Activated CD4-positive, alpha-beta T cell treated with anti-CD3 and anti-CD28 coated beads, Interleukin-10, Interleukin-2, amounts not matched to agents 100 ng/mL and 50 ng/mL, durations not matched to agents 16 hours and 8 hours (primary cell): Measurements from ENCODE around the gene UNC80.

Experiments used
- DNase-seq: peaks from one replicate; pipeline ENCODE4 v3.0.0-alpha.2; 2020

Gene UNC80

DNA sequence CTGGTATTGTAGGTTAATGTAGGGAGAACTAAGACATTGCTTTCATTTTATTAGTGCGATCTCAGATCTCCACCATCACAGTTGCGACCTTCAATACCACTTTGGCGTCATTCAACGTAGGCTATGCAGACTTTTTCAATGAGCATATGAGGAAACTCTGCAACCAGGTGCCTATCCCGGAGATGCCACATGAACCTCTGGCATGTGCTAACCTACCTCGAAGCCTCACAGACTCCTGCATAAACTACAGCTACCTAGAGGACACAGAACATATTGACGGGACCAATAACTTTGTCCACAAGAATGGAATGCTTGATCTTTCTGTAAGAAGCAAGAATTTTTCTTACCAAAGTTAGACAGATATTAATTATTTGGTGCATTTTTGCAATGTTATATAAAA lies 47.3 kb downstream of the UNC80 start:
- no peak for DNase-seq

DNA sequence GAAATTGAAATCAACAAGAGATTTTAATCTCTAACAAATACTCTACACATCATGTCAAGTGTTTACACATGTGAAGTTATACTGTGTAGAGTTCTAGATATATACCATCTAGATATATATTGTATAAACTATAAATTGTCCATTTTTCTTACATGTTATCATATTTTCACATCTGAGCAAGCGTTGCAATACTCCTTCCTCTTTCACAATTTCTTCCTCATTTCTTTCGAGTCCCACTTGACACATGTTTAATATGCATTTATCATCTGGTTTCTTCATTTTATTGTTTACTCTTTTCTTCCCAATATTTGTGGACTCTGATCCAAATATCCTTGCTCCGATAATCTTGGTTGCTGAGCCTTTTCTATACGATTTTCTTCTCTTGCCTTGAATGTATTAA lies 50.2 kb downstream of the UNC80 start:
- no peak for DNase-seq

DNA sequence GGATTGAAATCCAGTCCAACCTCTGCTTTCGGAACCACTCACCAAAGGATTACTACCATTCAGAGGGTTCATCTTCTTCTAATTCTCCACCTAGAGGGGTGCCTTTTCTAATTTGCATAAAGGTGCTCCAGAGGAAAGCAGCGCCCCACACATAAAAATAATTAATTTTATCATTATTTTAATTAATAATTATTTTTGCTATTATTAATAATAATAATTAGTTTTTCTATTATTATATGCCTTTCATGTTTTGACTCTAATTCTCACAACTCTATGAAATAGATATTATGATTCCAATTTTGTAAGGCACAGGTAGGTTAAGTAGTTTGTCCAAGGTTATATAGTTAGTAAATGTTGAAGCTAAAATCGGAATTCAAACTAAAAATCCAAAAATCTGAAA lies 51.9 kb downstream of the UNC80 start:
- no peak for DNase-seq

GRCh38 chr2:209824391-209824790 lies 52.8 kb downstream of the UNC80 start:
- no peak for DNase-seq

DNA sequence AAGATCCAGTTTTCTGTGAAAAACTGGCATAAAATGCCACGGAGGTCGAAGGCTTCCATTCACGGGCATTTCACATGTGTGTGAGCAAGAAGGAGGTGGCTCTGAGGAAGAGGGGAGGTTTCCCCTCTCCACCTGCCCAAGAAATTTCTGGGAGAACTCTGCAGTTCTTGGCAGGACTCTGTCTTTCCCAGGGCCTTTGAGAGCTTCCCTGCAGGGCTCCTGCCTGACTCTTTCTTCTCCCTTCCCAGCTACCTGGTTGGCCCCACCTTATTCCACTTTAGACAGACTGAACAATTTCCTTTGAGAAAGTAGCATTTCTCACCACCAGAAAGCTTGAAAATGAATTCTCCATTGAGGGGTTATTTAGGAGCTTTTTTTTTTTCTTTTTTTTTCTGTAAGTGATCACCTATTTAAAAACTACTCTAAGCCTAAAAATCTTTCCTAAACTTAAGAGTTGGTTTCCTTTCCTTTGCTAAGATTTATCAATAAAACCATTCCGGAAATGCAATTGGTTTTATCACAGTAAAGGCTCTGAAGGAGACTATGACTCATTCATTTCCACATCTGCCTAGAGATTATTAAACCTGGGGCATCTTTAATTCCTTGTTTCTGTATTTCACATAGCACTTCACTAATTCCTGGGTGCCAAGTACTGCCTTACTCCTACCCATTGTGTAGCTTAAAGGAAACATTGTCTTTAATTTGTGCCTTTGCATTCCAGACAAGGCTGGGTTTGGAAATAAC lies 59.3 kb downstream of the UNC80 start:
- no peak for DNase-seq

DNA sequence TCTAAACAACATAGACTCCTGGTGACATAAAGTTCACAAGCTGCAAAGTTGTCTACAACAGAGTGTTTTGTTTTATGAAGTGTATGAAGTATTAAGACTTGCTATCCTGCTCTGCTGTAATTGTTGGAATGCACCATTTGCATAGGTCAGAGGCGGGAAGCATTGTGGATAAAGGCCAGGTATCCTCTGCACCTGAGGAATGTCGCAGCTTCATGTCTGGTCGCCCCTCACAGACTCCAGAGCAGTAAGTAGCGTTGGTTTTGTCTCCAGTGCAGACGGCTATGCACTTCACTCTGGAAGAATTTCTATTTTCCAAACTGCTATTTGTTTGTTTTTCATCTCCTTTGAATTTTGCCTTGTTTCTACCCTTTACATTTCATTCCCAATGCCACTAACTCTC lies 63.1 kb downstream of the UNC80 start:
- DNase-seq: no peak

DNA sequence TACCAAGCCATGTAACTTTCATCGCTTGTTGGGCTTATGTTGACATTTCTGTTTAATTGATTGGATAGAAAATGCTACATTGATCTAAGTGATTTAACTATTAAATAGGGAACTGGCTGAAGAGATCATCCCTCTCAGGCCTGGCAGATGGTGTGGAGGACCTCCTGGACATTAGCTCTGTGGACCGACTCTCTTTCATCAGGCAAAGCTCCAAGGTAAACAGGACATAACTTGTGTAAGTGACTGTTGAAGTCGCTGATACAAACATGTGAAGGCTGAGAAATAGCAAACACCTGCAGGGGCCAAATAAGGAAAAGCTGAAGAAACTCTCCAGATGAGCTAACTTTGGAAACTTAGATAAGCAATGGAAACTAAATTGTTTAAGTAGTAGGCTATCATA lies 68.8 kb downstream of the UNC80 start:
- DNase-seq: no peak

DNA sequence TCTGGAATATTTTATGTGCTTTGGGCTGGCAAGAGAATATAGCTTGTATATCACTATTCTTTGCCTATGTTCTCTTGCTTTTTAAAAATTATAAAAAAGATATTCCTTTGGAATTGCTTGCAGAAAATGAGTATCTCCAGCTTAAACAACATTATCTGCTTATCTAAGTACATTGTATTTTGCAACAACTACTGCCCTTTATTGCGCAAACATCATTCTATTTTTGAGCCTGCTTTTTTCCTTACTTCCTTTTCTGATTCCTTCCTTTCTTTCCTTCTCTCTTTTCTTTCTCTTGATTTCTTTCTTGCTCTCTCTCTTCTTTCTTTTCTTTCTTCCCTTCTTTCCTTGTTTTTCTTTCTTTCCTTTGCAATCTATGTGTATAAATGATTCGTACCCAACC lies 74.0 kb downstream of the UNC80 start:
- no peak for DNase-seq

DNA sequence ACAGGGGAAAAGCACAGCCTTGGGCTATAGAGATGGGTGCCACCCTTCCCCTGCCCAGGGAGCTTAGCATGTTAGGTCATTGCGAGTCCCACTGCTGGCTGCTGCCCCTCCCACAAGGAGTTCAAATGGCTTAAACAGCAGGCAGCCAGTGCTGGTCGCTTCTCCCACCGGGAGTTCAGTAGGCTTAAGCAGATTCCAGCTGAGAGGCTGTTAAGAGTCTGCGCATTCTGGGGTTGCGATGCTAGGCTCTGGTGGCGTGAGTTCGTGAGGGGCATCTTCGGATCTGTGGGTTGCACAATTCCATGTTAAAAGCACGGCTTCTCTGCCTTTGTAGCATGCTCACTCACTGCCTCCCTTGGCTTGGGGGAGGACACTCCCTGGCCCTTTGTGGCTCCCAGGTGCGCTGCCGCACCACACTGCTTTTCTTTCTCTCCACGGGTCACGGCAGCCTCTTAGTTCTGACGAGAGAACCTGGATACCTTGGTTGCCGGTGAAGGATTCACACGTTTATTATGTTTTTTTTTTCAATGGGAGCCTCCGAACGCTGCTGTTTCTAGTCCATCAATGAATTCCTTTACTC lies 93.2 kb downstream of the UNC80 start:
- DNase-seq: no peak

DNA sequence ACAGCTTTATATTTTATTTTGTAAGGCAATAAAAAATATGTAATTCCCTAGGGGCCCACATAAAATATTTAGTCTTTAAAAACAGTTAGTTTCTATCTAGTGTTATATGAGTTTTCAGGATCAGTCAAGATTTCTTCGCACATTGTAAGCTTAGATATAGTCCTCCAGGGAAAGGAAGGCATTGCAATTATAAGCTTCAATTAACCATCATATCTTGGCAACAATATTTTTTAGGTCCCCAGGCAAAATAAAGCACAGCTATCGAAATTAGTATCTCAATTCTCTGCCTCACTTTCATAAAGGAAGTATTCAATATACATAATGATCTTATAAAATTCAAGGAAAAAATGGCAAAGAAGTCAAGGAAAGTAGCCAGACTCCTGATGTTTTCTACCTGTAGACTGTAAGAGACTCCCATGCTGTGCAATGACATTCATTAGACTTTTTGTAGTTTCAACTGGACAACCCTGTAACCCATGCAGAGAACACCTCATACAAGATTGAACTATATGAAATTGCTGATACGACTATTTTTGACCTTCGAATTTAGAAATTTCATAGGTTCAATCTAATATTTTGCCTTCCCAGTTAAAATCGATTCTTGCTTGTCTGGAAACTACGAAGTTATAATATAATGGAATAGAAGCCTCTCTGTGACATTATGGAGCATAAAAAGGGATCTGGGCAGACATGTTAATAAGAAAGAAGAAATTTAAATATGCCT lies 96.8 kb downstream of the UNC80 start:
- no peak for DNase-seq

GRCh38 chr2:209870067-209870466 lies 98.4 kb downstream of the UNC80 start:
- no peak for DNase-seq

- DNase-seq: no peak
These were observed 101.0 kb downstream of the UNC80 start for GRCh38 chr2:209872675-209873074.

- no peak for DNase-seq
These were observed 103.6 kb downstream of the UNC80 start for GRCh38 chr2:209875270-209875669.

GRCh38 chr2:209876211-209876610 lies 104.6 kb downstream of the UNC80 start:
- no peak for DNase-seq

- no peak for DNase-seq
These were observed 107.1 kb downstream of the UNC80 start for GRCh38 chr2:209878701-209879100.

DNA sequence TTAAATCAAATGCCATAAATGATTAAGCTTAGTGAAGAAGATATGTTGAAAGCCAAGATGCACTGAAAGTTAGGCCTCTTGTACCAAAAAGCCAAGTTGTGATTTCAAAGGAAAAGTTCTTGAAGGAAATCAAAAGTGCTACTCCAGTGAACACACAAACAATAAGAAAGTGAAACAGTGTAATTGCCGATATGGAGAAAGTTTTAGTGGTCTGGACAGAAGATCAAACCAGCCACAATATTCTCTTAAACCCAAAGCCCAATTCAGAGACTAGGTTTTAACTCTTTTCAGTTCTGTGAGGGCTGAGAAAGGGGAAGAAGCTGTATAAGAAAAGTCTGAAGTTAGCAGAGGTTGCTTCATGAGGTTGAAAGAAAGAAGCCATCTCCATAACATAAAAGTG lies 129.0 kb downstream of the UNC80 start:
- DNase-seq: no peak

GRCh38 chr2:209901172-209901571 lies 129.5 kb downstream of the UNC80 start:
- no peak for DNase-seq

DNA sequence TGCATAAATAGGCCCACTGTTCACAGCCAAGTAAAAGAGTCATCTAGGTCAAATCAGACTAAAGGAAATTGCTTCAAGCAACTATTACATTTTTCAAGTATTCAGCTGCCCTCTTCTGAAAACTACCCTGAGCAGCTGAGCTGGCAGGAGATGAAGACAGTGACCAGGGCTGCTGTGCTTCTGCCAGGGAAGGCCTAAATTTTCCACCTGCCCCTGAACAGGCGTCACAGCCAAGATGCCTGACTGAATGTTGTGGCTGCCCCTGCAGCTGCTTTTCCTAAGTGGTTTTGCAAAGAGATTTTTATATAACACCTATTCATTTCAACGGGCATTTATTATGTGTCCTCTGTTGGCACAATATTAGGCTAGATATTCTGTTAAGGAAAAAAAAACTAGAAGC lies 134.1 kb downstream of the UNC80 start:
- no peak for DNase-seq

GRCh38 chr2:209907746-209908145 lies 136.1 kb downstream of the UNC80 start:
- DNase-seq: no peak

DNA sequence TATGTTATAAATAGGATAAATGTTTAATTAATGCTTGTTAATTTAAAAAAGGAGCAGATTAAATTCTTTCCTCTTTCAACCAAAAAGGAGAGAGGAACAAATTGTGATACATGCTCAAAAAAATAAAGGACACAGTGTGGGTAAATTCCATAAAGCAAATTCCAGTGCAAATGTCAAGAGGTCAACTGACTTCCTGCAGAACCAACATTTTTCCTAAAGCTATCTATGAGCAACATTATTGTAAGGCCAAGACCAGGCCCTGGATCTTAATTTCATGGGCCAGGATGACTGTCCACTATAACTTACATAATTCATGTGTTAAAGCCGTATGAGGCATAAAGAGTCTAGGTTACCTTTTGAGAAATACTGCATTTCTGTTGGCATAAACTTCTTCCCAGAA lies 136.9 kb downstream of the UNC80 start:
- DNase-seq: no peak

GRCh38 chr2:209911486-209911885 lies 139.9 kb downstream of the UNC80 start:
- no peak for DNase-seq

DNA sequence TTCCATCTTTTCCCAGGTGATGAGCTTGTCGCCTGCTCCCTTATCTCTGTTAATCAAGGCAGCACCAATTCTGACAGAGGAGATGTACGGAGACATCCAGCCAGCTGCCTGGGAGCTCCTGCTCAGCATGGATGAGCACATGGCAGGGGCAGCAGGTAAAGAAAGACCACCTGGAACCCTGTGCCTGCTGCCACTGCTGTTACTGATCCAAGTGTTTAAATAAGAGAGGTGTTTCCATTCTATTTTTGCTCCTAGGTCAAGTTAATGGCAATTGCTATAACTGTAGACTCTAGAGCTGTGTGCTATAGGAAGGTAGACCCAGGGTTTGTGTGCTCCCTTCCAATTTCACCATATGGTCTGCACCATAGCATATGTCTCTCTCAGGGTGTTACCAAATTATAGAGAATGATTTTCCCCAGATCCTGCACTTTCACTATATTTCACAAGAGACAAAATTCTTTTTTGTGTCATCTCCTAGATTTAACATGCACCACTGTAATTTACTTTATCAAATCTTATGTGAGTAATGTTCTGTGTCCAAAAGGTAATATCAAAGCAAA lies 142.2 kb downstream of the UNC80 start:
- DNase-seq: no peak

- no peak for DNase-seq
These were observed 145.6 kb downstream of the UNC80 start for GRCh38 chr2:209917154-209917771.

- no peak for DNase-seq
These were observed 146.6 kb downstream of the UNC80 start for GRCh38 chr2:209918251-209918650.
